Breast epithelium (tissue), 4 donors: ENCODE results near the gene RPS6KA1. TPM values are rescaled to one million over a fixed set of nuclear protein-coding genes. Genes with fewer than 3 reads are reported as not detected.
A peak's percentile ranks its signal among the peaks of the same experiment; 100 is the strongest.

Source experiments
- DNase-seq, 2 donors: peaks; one replicate each; pipeline ENCODE4 v3.0.0-alpha.2; 2019; ENCODE audit warnings: low spot score in 2 of 2
- H3K27ac ChIP-seq, 2 donors: fragments of 200-600 bp; sonication (generic) in 1 of 2; one replicate each; pipeline ENCODE4 v1.5.1; 2016 to 2019; ENCODE audit warnings: mild to moderate bottlenecking in 1 of 2
- H3K27me3 ChIP-seq, 2 donors: fragments of 200-600 bp; sonication (generic) in 1 of 2; one replicate each; pipeline versions ENCODE4 v1.5.1 to v1.6.0; 2017 to 2019; ENCODE audit warnings: control low read depth in 1 of 2, mild to moderate bottlenecking in 1 of 2
- H3K36me3 ChIP-seq: fragments of 200-600 bp; one replicate; pipeline ENCODE4 v1.5.1; 2019
- H3K4me1 ChIP-seq, 2 donors: fragments of 200-600 bp; sonication (generic); one replicate each; pipeline ENCODE4 v1.5.1; 2016 to 2019; ENCODE audit warnings: control low read depth in 1 of 2
- H3K4me3 ChIP-seq, 3 donors: fragments of 200-600 bp; sonication (generic); 1 replicate in 2 of 3; 2 replicates in 1 of 3; pipeline ENCODE4 v1.5.1; 2016 to 2019; ENCODE audit warnings: mild to moderate bottlenecking in 3 of 3, moderate library complexity in 2 of 3
- H3K9me3 ChIP-seq, 2 donors: fragments of 200-600 bp; sonication (generic) in 1 of 2; one replicate each; pipeline ENCODE4 v1.5.1; 2016 to 2019; ENCODE audit warnings: control low read depth in 1 of 2
- CTCF ChIP-seq, 3 donors: fragments of 450-650 bp; IDR thresholded peaks; one replicate each; pipeline ENCODE4 v1.5.1; 2016 to 2017; ENCODE audit warnings: antibody characterized with exemption in 3 of 3, mild to moderate bottlenecking in 3 of 3, moderate library complexity in 3 of 3
- POLR2A ChIP-seq: fragments of 450-650 bp; IDR thresholded peaks from one replicate; pipeline ENCODE4 v1.6.1; 2016; ENCODE audit warnings: antibody characterized with exemption, mild to moderate bottlenecking, moderate library complexity
- POLR2AphosphoS5 ChIP-seq, 3 donors: sonication (generic); formaldehyde crosslinking; IDR thresholded peaks; one replicate each; pipeline ENCODE4 v1.6.1; 2017; ENCODE audit warnings: antibody characterized with exemption in 3 of 3
- intact Hi-C: fragments of 100-400 bp; cut with DNase I; formaldehyde crosslinking; loops from one replicate; pipeline ENCODE4 v1.15.1; 2023; ENCODE audit warnings: low total_unique reads
- total RNA-seq, 3 donors: library from RNA; depleted of rRNA; stranded (reverse); fragments of >200 nt; gene quantifications; one replicate each; pipeline ENCODE4 v1.1.0, GENCODE V29; 2016

The RPS6KA1 gene
- total RNA-seq, 3 donors from 2014 or later, result 12.5 to 43.0 (median 30.8) TPM

- no peaks in the 10 kb centered on the region for H3K36me3 ChIP-seq
- peaks cover 5 to 11% of the 10 kb centered on the region in 2 donors for H3K4me1 ChIP-seq
- no peak for DNase-seq
- intact Hi-C loops, result no loop called here
- TF ChIP-seq POLR2AphosphoS5 (IDR thresholded peaks at IDR 0.05), result no peak
- no peak for TF ChIP-seq CTCF (IDR thresholded peaks at IDR 0.05)
- no peak for TF ChIP-seq POLR2A
- no peaks in the 10 kb centered on the region for H3K27me3 ChIP-seq
- H3K4me3 ChIP-seq, result no peak overlapping the region
- no peaks in the 10 kb centered on the region for H3K9me3 ChIP-seq
- peak overlapping the region in 1 of 2 donors; percentile 89 for H3K27ac ChIP-seq
Measured at GRCh38 chr1:26544126-26544525, 14.6 kb downstream of the RPS6KA1 start.

GRCh38 chr1:26545969-26546323 lies 16.4 kb downstream of the RPS6KA1 start:
- Histone ChIP-seq H3K27ac (no peak overlapping the region), H3K9me3 (no peaks in the 10 kb centered on the region), H3K36me3 (no peaks in the 10 kb centered on the region), H3K4me1 (peaks cover 5 to 11% of the 10 kb centered on the region in 2 donors), H3K4me3 (peak overlapping the region; percentile 14 to 30 (median 27)), H3K27me3 (no peaks in the 10 kb centered on the region)
- TF ChIP-seq POLR2A, result no peak
- no peak for DNase-seq
- intact Hi-C loops, result no loop called here

GRCh38 chr1:26546375-26546774 lies 16.8 kb downstream of the RPS6KA1 start:
- Histone ChIP-seq H3K9me3 (no peaks in the 10 kb centered on the region), H3K4me1 (peaks cover 5 to 11% of the 10 kb centered on the region in 2 donors), H3K27me3 (no peaks in the 10 kb centered on the region), H3K27ac (no peak overlapping the region), H3K36me3 (no peaks in the 10 kb centered on the region), H3K4me3 (peak overlapping the region in 2 of 3 donors; percentile 27 to 30)
- TF ChIP-seq CTCF (IDR thresholded peaks at IDR 0.05) (no peak), POLR2A (no peak), POLR2AphosphoS5 (IDR thresholded peaks at IDR 0.05) (no peak)
- intact Hi-C loops, result no loop called here
- no peak for DNase-seq

- H3K27ac ChIP-seq, result no peak overlapping the region
- no peaks in the 10 kb centered on the region for H3K9me3 ChIP-seq
- DNase-seq, result no peak
- H3K4me1 ChIP-seq, result peaks cover 3 to 7% of the 10 kb centered on the region in 2 donors
- H3K4me3 ChIP-seq, result no peak overlapping the region
- no peaks in the 10 kb centered on the region for H3K36me3 ChIP-seq
- TF ChIP-seq CTCF (IDR thresholded peaks at IDR 0.05), result no peak
- no peak for TF ChIP-seq POLR2AphosphoS5 (IDR thresholded peaks at IDR 0.05)
- TF ChIP-seq POLR2A, result no peak
- H3K27me3 ChIP-seq, result no peaks in the 10 kb centered on the region
- intact Hi-C loops, result no loop called here
Measured at GRCh38 chr1:26546819-26547218, 17.3 kb downstream of the RPS6KA1 start.

- Histone ChIP-seq H3K27ac (no peak overlapping the region), H3K4me1 (no peaks in the 10 kb centered on the region), H3K27me3 (no peaks in the 10 kb centered on the region), H3K9me3 (no peaks in the 10 kb centered on the region), H3K4me3 (no peak overlapping the region), H3K36me3 (no peaks in the 10 kb centered on the region)
- intact Hi-C loops, result no loop called here
- TF ChIP-seq POLR2AphosphoS5 (IDR thresholded peaks at IDR 0.05), result no peak
- TF ChIP-seq CTCF (IDR thresholded peaks at IDR 0.05), result no peak
- no peak for TF ChIP-seq POLR2A
- no peak for DNase-seq
Measured at GRCh38 chr1:26548841-26549240, 19.3 kb downstream of the RPS6KA1 start.

- H3K9me3 ChIP-seq, result no peaks in the 10 kb centered on the region
- no peak overlapping the region for H3K27ac ChIP-seq
- no peak overlapping the region for H3K4me3 ChIP-seq
- no peaks in the 10 kb centered on the region for H3K27me3 ChIP-seq
- DNase-seq, result no peak
- peaks cover 0 to 1% of the 10 kb centered on the region in 2 donors for H3K4me1 ChIP-seq
- intact Hi-C loops, result no loop called here
- no peaks in the 10 kb centered on the region for H3K36me3 ChIP-seq
- no peak for TF ChIP-seq CTCF (IDR thresholded peaks at IDR 0.05)
- TF ChIP-seq POLR2A, result no peak
- no peak for TF ChIP-seq POLR2AphosphoS5 (IDR thresholded peaks at IDR 0.05)
Measured at GRCh38 chr1:26550946-26551345, 21.4 kb downstream of the RPS6KA1 start.
